Suprapubic skin (tissue), 4 donors: ENCODE data around the gene SLC37A2.

Experiments
- EP300 ChIP-seq: sonication (generic); formaldehyde crosslinking; IDR thresholded peaks from one replicate; pipeline ENCODE4 v1.6.1; 2017; ENCODE audit warnings: antibody characterized with exemption
- POLR2A ChIP-seq, 2 donors: fragments of 450-650 bp; IDR thresholded peaks; one replicate each; pipeline ENCODE4 v1.6.1; 2017; ENCODE audit warnings: antibody characterized with exemption in 2 of 2, mild to moderate bottlenecking in 2 of 2, moderate library complexity in 2 of 2
- POLR2AphosphoS5 ChIP-seq, 3 donors: sonication (generic); formaldehyde crosslinking; IDR thresholded peaks; one replicate each; pipeline ENCODE4 v1.6.1; 2017; ENCODE audit warnings: antibody characterized with exemption in 3 of 3
- TF ChIP-seq, protein P1 (sequence below), 2 donors: fragments of 200-600 bp in 1 of 2; fragments of 450-650 bp in 1 of 2; sonication (generic) in 1 of 2; IDR thresholded peaks; one replicate each; pipeline ENCODE4 v1.5.1; 2016 to 2019; ENCODE audit warnings: antibody characterized with exemption in 2 of 2, mild to moderate bottlenecking in 1 of 2, moderate library complexity in 1 of 2

DNA sequence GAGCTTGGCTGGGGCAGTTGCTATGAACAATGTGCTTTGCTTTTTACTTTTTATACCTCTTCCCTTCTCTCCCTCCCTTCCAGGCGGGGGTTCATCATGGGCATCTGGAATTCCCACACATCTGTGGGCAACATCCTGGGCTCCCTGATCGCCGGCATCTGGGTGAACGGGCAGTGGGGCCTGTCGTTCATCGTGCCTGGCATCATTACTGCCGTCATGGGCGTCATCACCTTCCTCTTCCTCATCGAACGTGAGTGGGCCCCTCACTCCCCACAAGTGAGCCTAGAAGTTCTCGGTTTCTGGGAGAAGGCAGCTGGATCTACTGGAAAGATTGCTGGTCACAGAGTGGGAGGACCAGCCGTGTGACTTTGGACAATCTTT lies 17.4 kb downstream of the SLC37A2 start:
- TF ChIP-seq, protein P1, sequence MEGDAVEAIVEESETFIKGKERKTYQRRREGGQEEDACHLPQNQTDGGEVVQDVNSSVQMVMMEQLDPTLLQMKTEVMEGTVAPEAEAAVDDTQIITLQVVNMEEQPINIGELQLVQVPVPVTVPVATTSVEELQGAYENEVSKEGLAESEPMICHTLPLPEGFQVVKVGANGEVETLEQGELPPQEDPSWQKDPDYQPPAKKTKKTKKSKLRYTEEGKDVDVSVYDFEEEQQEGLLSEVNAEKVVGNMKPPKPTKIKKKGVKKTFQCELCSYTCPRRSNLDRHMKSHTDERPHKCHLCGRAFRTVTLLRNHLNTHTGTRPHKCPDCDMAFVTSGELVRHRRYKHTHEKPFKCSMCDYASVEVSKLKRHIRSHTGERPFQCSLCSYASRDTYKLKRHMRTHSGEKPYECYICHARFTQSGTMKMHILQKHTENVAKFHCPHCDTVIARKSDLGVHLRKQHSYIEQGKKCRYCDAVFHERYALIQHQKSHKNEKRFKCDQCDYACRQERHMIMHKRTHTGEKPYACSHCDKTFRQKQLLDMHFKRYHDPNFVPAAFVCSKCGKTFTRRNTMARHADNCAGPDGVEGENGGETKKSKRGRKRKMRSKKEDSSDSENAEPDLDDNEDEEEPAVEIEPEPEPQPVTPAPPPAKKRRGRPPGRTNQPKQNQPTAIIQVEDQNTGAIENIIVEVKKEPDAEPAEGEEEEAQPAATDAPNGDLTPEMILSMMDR (IDR thresholded peaks at IDR 0.05) = no peak
- TF ChIP-seq POLR2A (IDR thresholded peaks at IDR 0.05) (no peak), POLR2AphosphoS5 (IDR thresholded peaks at IDR 0.05) (no peak), EP300 (no peak)
